Stimulated activated CD8-positive, alpha-beta memory T cell treated with anti-CD3 and anti-CD28 coated beads, Interleukin-15, amount 100 ng/mL, for 4 hours (primary cell): ENCODE data around the gene SCGB1D4.

Experiments used
- DNase-seq, 2 donors: peaks; one replicate each; pipeline ENCODE4 v3.0.0-alpha.2; 2020; ENCODE audit warnings: low read depth in 2 of 2

Gene SCGB1D4

GRCh38 chr11:62273789-62274275 lies 25.0 kb downstream of the SCGB1D4 start:
- no peak for DNase-seq

GRCh38 chr11:62273284-62273683 lies 25.6 kb downstream of the SCGB1D4 start:
- DNase-seq: no peak

DNA sequence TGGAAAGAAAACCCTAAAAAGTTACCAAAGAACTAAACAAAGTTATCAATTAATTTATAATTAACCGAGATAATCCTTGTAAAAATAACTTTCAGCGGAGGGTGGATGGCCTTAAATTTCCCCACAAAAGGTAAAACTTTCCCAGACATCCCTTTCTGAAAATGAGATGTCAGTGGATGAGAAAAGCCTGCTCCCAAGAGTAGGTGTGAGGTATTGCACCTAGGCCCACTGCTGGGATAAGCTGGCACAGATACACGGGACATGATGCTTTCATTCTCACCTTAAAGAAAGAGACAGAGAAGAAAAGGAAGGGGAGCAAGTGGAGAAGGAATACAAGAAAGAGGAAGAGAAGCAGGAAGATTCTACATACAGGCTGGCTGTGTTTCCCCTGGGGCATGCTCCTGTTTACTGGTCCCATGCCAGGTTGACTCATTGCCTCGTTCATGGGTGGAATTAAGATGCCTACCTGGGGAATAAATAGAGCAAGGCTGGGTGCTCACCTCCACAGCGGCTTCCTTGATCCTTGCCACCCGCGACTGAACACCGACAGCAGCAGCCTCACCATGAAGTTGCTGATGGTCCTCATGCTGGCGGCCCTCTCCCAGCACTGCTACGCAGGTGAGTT lies 29.1 kb downstream of the SCGB1D4 start, which contains the start of gene SCGB2A2:
SCGB2A2 (plus strand) TSS at position 505 of the 625 bp plus-strand sequence; CDS start at position 564, 59 bp downstream.
- DNase-seq: no peak

DNA sequence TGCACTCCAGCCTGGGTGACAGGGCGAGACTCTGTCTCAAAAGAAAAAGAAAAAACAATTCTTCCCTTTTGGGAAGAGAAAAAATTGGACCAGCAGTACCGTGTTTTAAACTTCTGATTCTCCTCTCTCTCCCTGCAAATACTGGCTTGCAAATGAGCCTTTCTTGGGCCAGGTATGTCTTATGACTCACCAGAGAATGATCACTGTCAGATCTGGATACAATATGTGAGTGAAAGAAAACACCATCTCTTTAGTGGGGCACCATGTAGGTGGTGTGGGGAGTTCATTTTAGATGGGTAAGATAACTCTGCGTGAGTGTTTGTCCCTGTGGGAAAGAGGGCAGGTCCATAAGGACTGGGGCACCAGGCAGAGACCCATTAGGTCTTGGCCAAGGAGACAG lies 31.3 kb downstream of the SCGB1D4 start:
- DNase-seq: no peak

GRCh38 chr11:62267050-62267449 lies 31.8 kb downstream of the SCGB1D4 start:
- DNase-seq: no peak

DNA sequence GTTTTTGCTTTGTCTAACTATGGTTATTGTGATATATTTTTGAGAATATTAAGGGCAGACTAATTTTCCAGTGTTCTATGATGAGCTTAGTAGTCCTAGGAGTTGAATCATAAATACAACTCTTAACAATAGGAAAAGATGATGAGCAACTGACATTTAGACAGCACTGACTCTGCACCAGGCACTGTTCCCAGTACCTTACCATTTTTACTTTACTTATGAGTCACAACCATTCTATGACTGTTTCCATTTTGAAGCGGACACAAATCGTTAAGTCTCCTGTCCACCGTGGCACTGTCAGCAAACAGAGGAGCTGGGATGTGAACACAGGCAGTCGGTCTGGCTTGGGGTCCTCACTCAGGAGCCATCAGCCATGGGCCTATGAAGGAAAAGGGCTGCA lies 32.3 kb downstream of the SCGB1D4 start:
- DNase-seq: no peak

- no peak for DNase-seq
Observed at GRCh38 chr11:62264004-62264403, 34.9 kb downstream of the SCGB1D4 start.

- no peak for DNase-seq
Observed at GRCh38 chr11:62260261-62260953, 38.5 kb downstream of the SCGB1D4 start.

GRCh38 chr11:62256281-62256680 lies 42.6 kb downstream of the SCGB1D4 start:
- no peak for DNase-seq

- DNase-seq: no peak
Observed at GRCh38 chr11:62253999-62254542, 44.8 kb downstream of the SCGB1D4 start.

GRCh38 chr11:62251698-62252097 lies 47.2 kb downstream of the SCGB1D4 start:
- DNase-seq: no peak
